Natural killer cell (primary cell): Measurements from ENCODE around the gene TIAM1. TPM values are rescaled to one million over a fixed set of nuclear protein-coding genes. Genes with fewer than 3 reads are reported as not detected.

Experiments used
- ATAC-seq, 3 donors: fragments of 150-1000 bp in 2 of 3; fragments of 200-7000 bp in 1 of 3; cut with Tn5 transposase; 1 replicate in 1 of 3; 2 replicates in 2 of 3; pipeline ENCODE4 v1.10.0; 2021; ENCODE audit warnings: mild to moderate bottlenecking in 2 of 3, moderate library complexity in 2 of 3
- DNase-seq, 2 donors: peaks; one replicate each; pipeline versions ENCODE4 v3.0.0 to v3.0.0-alpha.2; 2013 to 2021; ENCODE audit warnings: mixed read lengths in 1 of 2
- H3K27ac ChIP-seq: one replicate; pipeline ENCODE4 v1.5.1; 2013; ENCODE audit warnings: mild to moderate bottlenecking, low read length
- H3K27me3 ChIP-seq: one replicate; pipeline ENCODE4 v1.6.1; 2013; ENCODE audit warnings: low read length; ENCODE audit not compliant: control insufficient read depth, insufficient read depth
- H3K36me3 ChIP-seq: one replicate; pipeline ENCODE4 v1.6.1; 2013; ENCODE audit warnings: low read length; ENCODE audit not compliant: control insufficient read depth, insufficient read depth
- H3K4me1 ChIP-seq: one replicate; pipeline ENCODE4 v1.6.1; 2013; ENCODE audit warnings: low read length; ENCODE audit not compliant: control insufficient read depth, insufficient read depth
- H3K4me3 ChIP-seq: one replicate; pipeline ENCODE4 v1.5.1; 2013; ENCODE audit warnings: low read length
- H3K9me3 ChIP-seq: one replicate; pipeline ENCODE4 v1.6.1; 2013; ENCODE audit warnings: low read length; ENCODE audit not compliant: control insufficient read depth, insufficient read depth
- H3K27ac Mint-ChIP-seq, 2 donors: one replicate each; pipeline ENCODE4 v1.8.0; 2022; ENCODE audit warnings: mild to moderate bottlenecking in 2 of 2, mixed read lengths in 2 of 2, moderate library complexity in 1 of 2
- H3K27me3 Mint-ChIP-seq, 2 donors: one replicate each; pipeline ENCODE4 v1.8.0; 2022; ENCODE audit warnings: low read depth in 2 of 2, mixed read lengths in 2 of 2
- H3K36me3 Mint-ChIP-seq: one replicate; pipeline ENCODE4 v1.8.0; 2022; ENCODE audit warnings: mixed read lengths
- H3K4me1 Mint-ChIP-seq, 2 donors: one replicate each; pipeline ENCODE4 v1.8.0; 2022; ENCODE audit warnings: mixed read lengths in 2 of 2
- H3K4me3 Mint-ChIP-seq: one replicate; pipeline ENCODE4 v1.8.0; 2022; ENCODE audit warnings: mild to moderate bottlenecking, moderate library complexity, mixed read lengths
- H3K9me3 Mint-ChIP-seq, 2 donors: one replicate each; pipeline ENCODE4 v1.8.0; 2022; ENCODE audit warnings: mixed read lengths in 2 of 2
- WGBS: methylation state at CpG from one replicate; pipeline ENCODE4 v1.1.7; 2013; ENCODE audit warnings: missing lambda C conversion rate; ENCODE audit not compliant: insufficient coverage; 5-methylcytosine and 5-hydroxymethylcytosine counted together
- intact Hi-C: fragments of 100-400 bp; cut with micrococcal nuclease; formaldehyde crosslinking; loops from one replicate; pipeline ENCODE4 v1.14.2; 2022
- total RNA-seq, 4 donors: library from RNA; stranded (reverse); fragments of 120-200 nt in 1 of 4; gene quantifications; one replicate each; pipeline versions ENCODE4 v1.2.3 to v1.2.4, GENCODE V29; 2013 to 2022
- TF ChIP-seq, protein P1 (sequence below): fragments of 200-600 bp; IDR thresholded peaks from one replicate; pipeline ENCODE4 v1.8.0; 2022; ENCODE audit warnings: antibody characterized with exemption

TIAM1 gene
- total RNA-seq, 3 donors from 2014 or later (not counting 1 experiment from before 2014, with no cell fraction given): 19.1 to 32.3 (median 19.4) TPM

DNA sequence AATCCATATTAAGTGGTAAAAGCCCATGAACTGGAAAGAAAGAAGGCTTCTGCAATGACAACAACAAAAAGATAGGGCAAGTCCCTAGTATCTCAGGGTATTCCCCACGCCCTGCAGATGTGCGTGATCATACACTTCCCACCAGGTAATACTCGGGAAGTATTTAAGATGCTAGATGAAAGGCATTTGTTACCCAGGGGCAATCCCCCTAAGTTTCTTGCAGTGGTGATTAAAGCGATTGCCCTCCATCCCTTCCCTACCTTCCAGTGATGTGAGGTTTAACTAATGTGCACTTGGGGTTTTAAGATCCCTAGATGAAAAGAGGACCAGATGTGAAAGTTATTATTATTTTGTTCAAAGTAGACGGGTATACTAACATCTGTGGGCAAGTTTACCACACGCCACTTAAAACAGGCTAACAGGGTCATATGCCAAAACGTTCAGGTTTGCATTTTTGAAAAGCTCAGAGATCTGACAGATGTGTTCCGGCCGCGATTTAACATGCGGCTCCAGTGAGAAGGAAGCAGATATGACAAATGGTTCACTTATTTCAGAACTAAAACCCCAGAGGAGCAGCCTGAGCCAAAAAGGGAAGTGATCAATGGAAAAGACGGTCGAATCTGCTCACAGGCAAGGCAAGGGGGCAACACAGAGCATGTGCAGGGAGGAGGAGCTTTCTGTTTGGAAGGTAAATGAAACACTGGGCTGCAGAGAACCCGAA lies 17.4 kb downstream of the TIAM1 start:
- no peaks in the 10 kb centered on the region for H3K27me3 ChIP-seq
- H3K4me1 ChIP-seq: peaks cover 22% of the 10 kb centered on the region
- no peaks in the 10 kb centered on the region for H3K9me3 ChIP-seq
- ATAC-seq (peak; percentile 46 to 68 (median 57)), DNase-seq (peak in 1 of 2 donors; percentile 77)
- no peaks in the 10 kb centered on the region for H3K9me3 Mint-ChIP-seq
- peak overlapping the region; percentile 55 for H3K27ac ChIP-seq
- TF ChIP-seq, protein P1, sequence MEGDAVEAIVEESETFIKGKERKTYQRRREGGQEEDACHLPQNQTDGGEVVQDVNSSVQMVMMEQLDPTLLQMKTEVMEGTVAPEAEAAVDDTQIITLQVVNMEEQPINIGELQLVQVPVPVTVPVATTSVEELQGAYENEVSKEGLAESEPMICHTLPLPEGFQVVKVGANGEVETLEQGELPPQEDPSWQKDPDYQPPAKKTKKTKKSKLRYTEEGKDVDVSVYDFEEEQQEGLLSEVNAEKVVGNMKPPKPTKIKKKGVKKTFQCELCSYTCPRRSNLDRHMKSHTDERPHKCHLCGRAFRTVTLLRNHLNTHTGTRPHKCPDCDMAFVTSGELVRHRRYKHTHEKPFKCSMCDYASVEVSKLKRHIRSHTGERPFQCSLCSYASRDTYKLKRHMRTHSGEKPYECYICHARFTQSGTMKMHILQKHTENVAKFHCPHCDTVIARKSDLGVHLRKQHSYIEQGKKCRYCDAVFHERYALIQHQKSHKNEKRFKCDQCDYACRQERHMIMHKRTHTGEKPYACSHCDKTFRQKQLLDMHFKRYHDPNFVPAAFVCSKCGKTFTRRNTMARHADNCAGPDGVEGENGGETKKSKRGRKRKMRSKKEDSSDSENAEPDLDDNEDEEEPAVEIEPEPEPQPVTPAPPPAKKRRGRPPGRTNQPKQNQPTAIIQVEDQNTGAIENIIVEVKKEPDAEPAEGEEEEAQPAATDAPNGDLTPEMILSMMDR: no peak
- peak overlapping the region; percentile 77 for H3K4me3 Mint-ChIP-seq
- WGBS: 11% methylated on average over 12 of the region's 14 CpGs
- intact Hi-C loops: no loop called here
- H3K27ac Mint-ChIP-seq: peak overlapping the region; percentile 62 to 66
- H3K36me3 Mint-ChIP-seq: no peaks in the 10 kb centered on the region
- H3K36me3 ChIP-seq: no peaks in the 10 kb centered on the region
- no peaks in the 10 kb centered on the region for H3K27me3 Mint-ChIP-seq
- H3K4me3 ChIP-seq: no peak overlapping the region
- H3K4me1 Mint-ChIP-seq: peaks cover 24 to 34% of the 10 kb centered on the region in 2 donors

DNA sequence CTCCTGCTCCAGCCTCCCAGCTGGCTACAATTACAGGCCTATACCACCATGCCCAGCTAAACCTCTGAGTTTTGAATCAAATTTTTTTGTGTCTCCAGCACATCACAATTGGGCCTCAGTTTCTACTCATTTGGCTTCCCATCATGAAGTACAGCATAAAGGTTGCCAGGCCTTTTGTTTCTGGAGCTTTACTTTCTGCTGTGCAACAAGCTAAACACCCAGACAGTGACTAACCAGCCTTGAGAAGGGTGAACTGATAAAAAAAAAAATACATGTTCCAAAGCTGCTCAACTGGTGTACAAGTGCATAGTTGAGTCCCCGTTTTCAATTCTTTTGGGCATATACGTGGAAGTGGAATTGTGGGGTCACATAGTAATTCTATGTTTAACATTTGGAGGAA lies 25.1 kb downstream of the TIAM1 start:
- Histone ChIP-seq H3K4me1 (no peaks in the 10 kb centered on the region), H3K4me3 (no peak overlapping the region), H3K9me3 (no peaks in the 10 kb centered on the region), H3K36me3 (no peaks in the 10 kb centered on the region), H3K27me3 (no peaks in the 10 kb centered on the region), H3K27ac (no peak overlapping the region)
- no peaks in the 10 kb centered on the region for H3K36me3 Mint-ChIP-seq
- no peak overlapping the region for H3K4me3 Mint-ChIP-seq
- H3K27me3 Mint-ChIP-seq: no peaks in the 10 kb centered on the region
- TF ChIP-seq, protein P1: no peak
- WGBS: 85% methylated on average over 2 of the region's 2 CpGs
- H3K27ac Mint-ChIP-seq: no peak overlapping the region
- intact Hi-C loops: no loop called here
- peaks cover 7 to 8% of the 10 kb centered on the region in 2 donors for H3K4me1 Mint-ChIP-seq
- no peak for DNase-seq
- H3K9me3 Mint-ChIP-seq: no peaks in the 10 kb centered on the region
- ATAC-seq: no peak

DNA sequence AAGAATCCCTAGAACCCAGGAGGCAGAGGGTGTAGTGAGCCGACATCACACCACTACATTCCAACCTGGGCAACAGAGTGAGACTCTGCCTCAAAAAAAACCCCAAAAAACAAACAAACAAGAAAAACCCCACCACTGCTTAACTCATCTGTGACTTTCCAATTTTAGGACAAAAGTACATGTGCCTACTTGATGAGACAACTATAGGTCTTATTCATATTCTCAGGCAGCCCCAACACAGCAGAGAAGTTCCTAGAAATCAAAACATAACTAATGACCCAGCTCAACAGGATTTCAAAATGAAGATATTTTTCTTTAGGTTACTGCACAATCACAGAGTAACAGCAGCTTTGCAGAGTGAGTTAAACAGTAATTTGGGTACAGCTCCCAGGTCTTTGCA lies 26.4 kb downstream of the TIAM1 start:
- intact Hi-C loops: no loop called here
- Histone ChIP-seq H3K36me3 (no peaks in the 10 kb centered on the region), H3K4me3 (no peak overlapping the region), H3K9me3 (no peaks in the 10 kb centered on the region), H3K27me3 (no peaks in the 10 kb centered on the region), H3K4me1 (no peaks in the 10 kb centered on the region), H3K27ac (no peak overlapping the region)
- Mint-ChIP-seq H3K27ac (no peak overlapping the region), H3K4me3 (no peak overlapping the region), H3K4me1 (peaks cover 7 to 8% of the 10 kb centered on the region in 2 donors), H3K9me3 (no peaks in the 10 kb centered on the region), H3K36me3 (no peaks in the 10 kb centered on the region), H3K27me3 (no peaks in the 10 kb centered on the region)
- TF ChIP-seq, protein P1: no peak
- no peak for DNase-seq
- WGBS: 74% methylated on average over 1 of the region's 1 CpG
- no peak for ATAC-seq
